ENCODE results near the gene METTL2B.
"Not testable (repeated sequence)": the region's sequence is repeated elsewhere in the genome, so short reads cannot be mapped to it uniquely, and the experiment has no call there.

Gene METTL2B

GRCh38 chr7:128497405-128497804, 20.9 kb downstream of the METTL2B start:
- no peak overlapping the region for H3K4me3 ChIP-seq (ENCODE audit: low read depth, low read length)
- TF ChIP-seq, protein P1, sequence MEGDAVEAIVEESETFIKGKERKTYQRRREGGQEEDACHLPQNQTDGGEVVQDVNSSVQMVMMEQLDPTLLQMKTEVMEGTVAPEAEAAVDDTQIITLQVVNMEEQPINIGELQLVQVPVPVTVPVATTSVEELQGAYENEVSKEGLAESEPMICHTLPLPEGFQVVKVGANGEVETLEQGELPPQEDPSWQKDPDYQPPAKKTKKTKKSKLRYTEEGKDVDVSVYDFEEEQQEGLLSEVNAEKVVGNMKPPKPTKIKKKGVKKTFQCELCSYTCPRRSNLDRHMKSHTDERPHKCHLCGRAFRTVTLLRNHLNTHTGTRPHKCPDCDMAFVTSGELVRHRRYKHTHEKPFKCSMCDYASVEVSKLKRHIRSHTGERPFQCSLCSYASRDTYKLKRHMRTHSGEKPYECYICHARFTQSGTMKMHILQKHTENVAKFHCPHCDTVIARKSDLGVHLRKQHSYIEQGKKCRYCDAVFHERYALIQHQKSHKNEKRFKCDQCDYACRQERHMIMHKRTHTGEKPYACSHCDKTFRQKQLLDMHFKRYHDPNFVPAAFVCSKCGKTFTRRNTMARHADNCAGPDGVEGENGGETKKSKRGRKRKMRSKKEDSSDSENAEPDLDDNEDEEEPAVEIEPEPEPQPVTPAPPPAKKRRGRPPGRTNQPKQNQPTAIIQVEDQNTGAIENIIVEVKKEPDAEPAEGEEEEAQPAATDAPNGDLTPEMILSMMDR (IDR thresholded peaks at IDR 0.05; ENCODE audit: low read depth, low read length): no peak

- H3K4me3 ChIP-seq (ENCODE audit: low read depth, low read length): not testable (repeated sequence)
These were observed 28.9 kb downstream of the METTL2B start for GRCh38 chr7:128505416-128505815.

GRCh38 chr7:128506819-128507218, 30.3 kb downstream of the METTL2B start:
- not testable (repeated sequence) for H3K4me3 ChIP-seq (ENCODE audit: low read depth, low read length)

DNA sequence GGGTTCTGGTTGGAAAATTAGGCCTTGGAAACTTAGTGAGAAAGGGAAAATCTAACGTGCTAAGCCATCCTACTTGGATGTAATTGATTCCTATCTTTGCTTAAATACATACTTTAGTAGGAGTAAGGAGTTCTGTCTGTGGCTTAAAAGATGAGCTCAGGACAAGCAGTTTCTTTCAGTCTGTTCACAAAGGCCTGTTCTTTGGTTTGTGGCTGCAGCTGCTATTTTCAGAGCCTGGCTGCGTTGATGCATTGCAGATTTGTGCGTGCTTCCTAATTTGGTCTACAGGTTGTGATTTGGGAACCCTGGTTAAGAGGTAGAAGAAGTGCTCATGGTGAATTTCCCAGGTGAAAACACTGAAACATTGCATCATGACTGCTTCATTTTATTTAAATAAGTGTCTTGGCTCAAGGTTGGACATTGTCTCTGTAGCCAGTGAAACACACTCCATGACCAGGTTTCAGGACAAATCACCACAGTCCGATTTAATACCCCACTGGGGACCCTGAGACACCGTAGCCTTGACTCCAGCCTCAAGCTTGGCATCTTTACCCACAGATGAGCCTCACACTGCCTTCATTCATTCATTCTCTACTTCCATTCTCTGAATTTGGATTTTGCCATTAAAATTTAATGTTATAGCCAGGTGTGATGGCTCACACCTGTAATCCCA, 30.9 kb downstream of the METTL2B start:
- not testable (repeated sequence) for H3K4me3 ChIP-seq (ENCODE audit: low read depth, low read length)

DNA sequence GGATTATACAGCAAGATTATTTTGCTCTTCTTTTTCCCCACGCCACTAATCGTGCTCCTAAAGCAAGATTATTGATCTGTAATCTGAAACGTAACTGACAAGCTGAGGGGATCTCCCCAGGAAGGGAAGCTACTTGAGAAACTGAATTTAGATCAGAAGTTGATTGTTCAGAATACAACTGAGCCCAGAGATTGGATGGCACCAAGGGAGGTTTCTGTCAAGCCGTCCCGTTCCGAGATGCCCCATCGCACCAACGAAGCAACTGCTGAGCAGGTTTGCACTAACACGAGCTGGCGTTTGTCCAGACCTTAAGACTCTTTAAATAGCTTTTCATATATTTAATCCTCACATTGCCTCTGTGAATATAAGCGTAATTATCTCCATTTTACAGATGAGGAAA, 35.1 kb downstream of the METTL2B start:
- not testable (repeated sequence) for H3K4me3 ChIP-seq (ENCODE audit: low read depth, low read length)

- not testable (repeated sequence) for H3K4me3 ChIP-seq (ENCODE audit: low read depth, low read length)
These were observed 38.7 kb downstream of the METTL2B start for GRCh38 chr7:128515232-128515631.

DNA sequence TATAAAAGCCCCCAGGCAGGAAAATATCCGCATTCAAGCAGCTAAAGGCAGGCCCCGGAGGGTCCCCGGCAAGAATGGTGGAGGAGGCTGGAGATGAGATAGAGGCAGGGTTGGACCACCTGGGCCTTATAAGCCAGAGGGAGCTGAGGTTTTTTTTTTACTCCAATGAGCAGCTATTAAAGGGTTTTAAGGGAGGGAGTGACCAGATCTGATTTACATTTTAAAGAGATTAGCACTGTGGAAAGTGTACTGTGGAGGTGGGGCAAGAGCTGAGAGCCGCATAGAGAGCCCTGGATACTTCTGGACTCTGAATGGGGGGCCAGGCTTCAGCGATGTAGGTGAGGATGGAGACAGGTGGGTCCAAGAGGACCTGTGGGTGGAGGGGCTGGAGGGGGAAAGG, 40.5 kb downstream of the METTL2B start:
- not testable (repeated sequence) for H3K4me3 ChIP-seq (ENCODE audit: low read depth, low read length)

GRCh38 chr7:128523226-128523931, 46.8 kb downstream of the METTL2B start:
- not testable (repeated sequence) for H3K4me3 ChIP-seq (ENCODE audit: low read depth, low read length)

GRCh38 chr7:128523932-128524524, 47.5 kb downstream of the METTL2B start:
- H3K4me3 ChIP-seq (ENCODE audit: low read depth, low read length): not testable (repeated sequence)

DNA sequence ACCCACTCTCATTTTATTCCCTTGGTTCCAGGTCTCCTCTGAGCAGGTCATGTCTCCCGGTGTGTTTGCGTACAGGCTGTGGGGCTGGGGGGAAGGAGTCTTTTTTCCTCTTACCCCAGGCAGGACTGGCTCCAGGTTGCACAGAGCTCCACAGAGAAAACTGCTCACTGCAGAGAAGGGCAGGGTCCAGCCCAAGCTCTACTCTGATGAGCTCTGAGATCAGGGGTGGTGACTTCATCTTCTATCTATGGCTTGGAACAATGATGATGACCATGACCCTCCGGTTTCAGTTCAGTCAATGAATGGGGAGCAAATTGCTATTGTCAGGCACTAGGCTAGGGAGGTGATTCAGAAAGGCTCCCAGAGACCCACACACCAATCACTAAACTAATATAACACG, 49.0 kb downstream of the METTL2B start:
- H3K4me3 ChIP-seq (ENCODE audit: low read depth, low read length): not testable (repeated sequence)

GRCh38 chr7:128526062-128526466, 49.5 kb downstream of the METTL2B start:
- not testable (repeated sequence) for H3K4me3 ChIP-seq (ENCODE audit: low read depth, low read length)

- not testable (repeated sequence) for H3K4me3 ChIP-seq (ENCODE audit: low read depth, low read length)
These were observed 52.6 kb downstream of the METTL2B start for GRCh38 chr7:128529191-128529590.

- H3K4me3 ChIP-seq (ENCODE audit: low read depth, low read length): peak overlapping the region; percentile 66
These were observed 53.7 kb downstream of the METTL2B start for GRCh38 chr7:128530121-128530854.

GRCh38 chr7:128530855-128531104, 54.2 kb downstream of the METTL2B start:
- H3K4me3 ChIP-seq (ENCODE audit: low read depth, low read length): peak overlapping the region; percentile 66
- TF ChIP-seq, protein P1 (IDR thresholded peaks at IDR 0.05; ENCODE audit: low read depth, low read length): no peak

DNA sequence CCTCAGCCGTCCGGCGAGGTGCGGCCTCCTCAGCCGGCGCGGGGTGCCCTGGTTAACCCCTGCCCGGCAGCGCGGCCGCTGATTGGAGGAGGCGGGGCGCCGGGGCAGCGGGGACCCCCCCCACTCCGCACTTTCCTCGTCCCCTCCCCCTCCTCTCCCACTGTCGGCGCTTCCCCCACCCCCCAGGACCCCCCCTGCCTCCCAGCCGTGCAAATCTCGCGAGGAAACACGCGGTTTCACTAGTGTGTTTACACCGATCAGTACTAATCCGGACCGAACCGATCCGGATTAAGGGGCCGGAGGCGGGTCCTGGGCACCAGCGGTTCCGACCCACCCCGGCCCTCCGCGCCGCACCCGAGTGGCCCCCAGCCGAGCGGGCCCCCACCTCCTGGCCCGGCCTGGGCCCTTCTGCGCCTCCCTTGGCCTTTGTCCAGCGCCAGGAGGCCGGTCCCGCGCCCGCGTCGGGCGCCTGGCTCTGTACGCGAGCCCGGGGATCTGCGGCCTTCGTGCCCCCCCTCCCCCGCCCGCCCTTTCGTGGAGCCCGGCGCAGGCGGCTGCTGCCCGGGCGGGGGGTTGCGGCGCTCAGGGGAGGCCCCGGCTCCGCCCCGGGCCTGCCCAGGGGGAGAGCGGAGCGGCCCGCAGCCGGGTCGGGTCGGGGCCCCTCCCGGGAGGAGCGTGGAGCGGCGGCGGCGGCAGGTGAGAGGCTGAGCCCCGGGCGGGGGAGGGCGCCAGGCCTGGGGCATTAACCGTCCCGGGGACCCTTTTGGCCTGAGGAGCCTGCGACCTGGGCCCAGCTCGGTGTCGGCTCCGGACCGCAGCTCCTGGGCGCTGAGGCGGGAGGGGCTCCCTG, 54.8 kb downstream of the METTL2B start:
- H3K4me3 ChIP-seq (ENCODE audit: low read depth, low read length): peak overlapping the region; percentile 76

DNA sequence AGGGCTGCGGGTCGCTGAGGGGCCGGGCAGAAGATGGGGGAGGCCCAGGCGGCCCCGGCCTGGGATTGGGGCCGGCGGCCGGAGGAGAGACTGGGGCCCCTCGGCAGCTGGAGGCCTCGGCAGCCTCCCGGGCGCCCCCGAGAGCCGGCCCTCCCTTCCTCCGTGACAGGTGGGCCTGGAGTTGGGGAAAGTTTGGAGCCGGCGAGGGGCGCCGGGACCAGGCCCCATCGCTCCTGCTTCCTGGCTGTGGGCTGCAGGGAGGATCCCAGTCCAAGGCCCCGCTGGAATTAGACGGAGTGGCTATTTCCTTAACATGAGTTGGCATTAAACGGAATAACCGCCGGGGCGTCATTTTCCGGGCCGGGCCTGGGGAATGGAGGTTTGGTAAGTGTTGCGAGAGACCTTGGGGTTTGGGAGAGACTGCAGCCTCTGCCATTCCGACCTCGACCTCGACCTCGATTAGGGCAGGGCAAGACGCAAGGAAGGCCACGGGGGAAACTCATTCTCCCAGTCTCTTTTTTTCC, 55.5 kb downstream of the METTL2B start:
- H3K4me3 ChIP-seq (ENCODE audit: low read depth, low read length): peak overlapping the region; percentile 76

- H3K4me3 ChIP-seq (ENCODE audit: low read depth, low read length): peak overlapping the region; percentile 76
These were observed 56.4 kb downstream of the METTL2B start for GRCh38 chr7:128532956-128533355.
